CD4-positive, alpha-beta T cell (primary cell): ENCODE measurements around the gene C3orf20. TPM values are rescaled to one million over a fixed set of nuclear protein-coding genes. Genes with fewer than 3 reads are reported as not detected.

ENCODE experiments used
- ATAC-seq: fragments of 200-7000 bp; cut with Tn5 transposase; one replicate; pipeline ENCODE4 v1.10.0; 2022; ENCODE audit warnings: mild to moderate bottlenecking; ENCODE audit not compliant: poor library complexity
- CTCF ChIA-PET: fragments of 350-600 bp; sonication (Branson Sonifier 250); formaldehyde crosslinking; loops from one replicate; lab custom pipeline; 2021; ENCODE audit warnings: antibody characterized with exemption, inconsistent platforms; lab: Charles Lee
- POLR2A ChIA-PET: fragments of 350-600 bp; sonication (Branson Sonifier 250); formaldehyde crosslinking; loops from one replicate; lab custom pipeline; 2021; ENCODE audit warnings: antibody characterized with exemption, inconsistent platforms; lab: Charles Lee
- DNase-seq, 14 experiments: peaks; one replicate each; pipeline ENCODE4 v3.0.0-alpha.2; 2013 to 2020; ENCODE audit warnings: mixed read lengths in 2 of 14
- H3K27ac ChIP-seq, 2 donors: one replicate each; pipeline versions ENCODE4 v1.5.1 to v1.7.0; 2013; ENCODE audit warnings: low read length in 2 of 2, low read depth in 1 of 2, mild to moderate bottlenecking in 1 of 2
- H3K27me3 ChIP-seq, 2 experiments: 1 replicate in 1 of 2; 2 replicates in 1 of 2; pipeline versions ENCODE4 v1.6.1 to v1.7.0; 2013; ENCODE audit warnings: low read length in 2 of 2, control low read depth in 1 of 2, mild to moderate bottlenecking in 1 of 2, moderate library complexity in 1 of 2; ENCODE audit not compliant: insufficient read depth in 2 of 2, control insufficient read depth in 1 of 2
- H3K36me3 ChIP-seq: one replicate; pipeline ENCODE4 v1.6.1; 2013; ENCODE audit warnings: low read length, control low read depth; ENCODE audit not compliant: insufficient read depth
- H3K4me1 ChIP-seq: one replicate; pipeline ENCODE4 v1.6.1; 2013; ENCODE audit warnings: low read length, control low read depth; ENCODE audit not compliant: insufficient read depth
- H3K4me3 ChIP-seq: one replicate; pipeline ENCODE4 v1.5.1; 2013; ENCODE audit warnings: mild to moderate bottlenecking, low read length, moderate library complexity
- H3K9me3 ChIP-seq, 2 experiments: 1 replicate in 1 of 2; 2 replicates in 1 of 2; pipeline versions ENCODE4 v1.6.1 to v1.7.0; 2013; ENCODE audit warnings: low read length in 2 of 2, mild to moderate bottlenecking in 2 of 2, control low read depth in 1 of 2, moderate library complexity in 1 of 2; ENCODE audit not compliant: control insufficient read depth in 1 of 2, insufficient read depth in 1 of 2
- H3K27ac Mint-ChIP-seq: one replicate; pipeline ENCODE4 v1.8.0; 2020; ENCODE audit warnings: mixed read lengths
- H3K27me3 Mint-ChIP-seq: one replicate; pipeline ENCODE4 v1.8.0; 2021; ENCODE audit warnings: mixed read lengths
- H3K36me3 Mint-ChIP-seq: one replicate; pipeline ENCODE4 v1.8.0; 2021; ENCODE audit warnings: low read depth, mixed read lengths
- H3K4me1 Mint-ChIP-seq: one replicate; pipeline ENCODE4 v1.8.0; 2021; ENCODE audit warnings: low read depth, mixed read lengths
- H3K4me3 Mint-ChIP-seq: one replicate; pipeline ENCODE4 v1.8.0; 2020; ENCODE audit warnings: mild to moderate bottlenecking, mixed read lengths
- H3K9me3 Mint-ChIP-seq: one replicate; pipeline ENCODE4 v1.8.0; 2020; ENCODE audit warnings: mixed read lengths
- intact Hi-C, 2 experiments: fragments of 100-400 bp; cut with DNase I in 1 of 2; cut with micrococcal nuclease in 1 of 2; formaldehyde crosslinking; loops; one replicate each; pipeline versions ENCODE4 v1.15.1 to v1.9.0; 2023 to 2025; cut with DNase I, micrococcal nuclease
- total RNA-seq, 174 experiments: library from RNA in 2 of 174; stranded (reverse) in 2 of 174; gene quantifications; one replicate each; pipeline ENCODE4 v1.2.3 and lab custom pipeline; 2021 to 2026
- TF ChIP-seq, protein P1 (sequence below): fragments of 200-600 bp; IDR thresholded peaks from one replicate; pipeline ENCODE4 v1.8.0; 2022; ENCODE audit warnings: antibody characterized with exemption, mild to moderate bottlenecking

Gene C3orf20
- total RNA-seq, 2 experiments from 2014 or later, result 0.14 TPM; not detected in 1

DNA sequence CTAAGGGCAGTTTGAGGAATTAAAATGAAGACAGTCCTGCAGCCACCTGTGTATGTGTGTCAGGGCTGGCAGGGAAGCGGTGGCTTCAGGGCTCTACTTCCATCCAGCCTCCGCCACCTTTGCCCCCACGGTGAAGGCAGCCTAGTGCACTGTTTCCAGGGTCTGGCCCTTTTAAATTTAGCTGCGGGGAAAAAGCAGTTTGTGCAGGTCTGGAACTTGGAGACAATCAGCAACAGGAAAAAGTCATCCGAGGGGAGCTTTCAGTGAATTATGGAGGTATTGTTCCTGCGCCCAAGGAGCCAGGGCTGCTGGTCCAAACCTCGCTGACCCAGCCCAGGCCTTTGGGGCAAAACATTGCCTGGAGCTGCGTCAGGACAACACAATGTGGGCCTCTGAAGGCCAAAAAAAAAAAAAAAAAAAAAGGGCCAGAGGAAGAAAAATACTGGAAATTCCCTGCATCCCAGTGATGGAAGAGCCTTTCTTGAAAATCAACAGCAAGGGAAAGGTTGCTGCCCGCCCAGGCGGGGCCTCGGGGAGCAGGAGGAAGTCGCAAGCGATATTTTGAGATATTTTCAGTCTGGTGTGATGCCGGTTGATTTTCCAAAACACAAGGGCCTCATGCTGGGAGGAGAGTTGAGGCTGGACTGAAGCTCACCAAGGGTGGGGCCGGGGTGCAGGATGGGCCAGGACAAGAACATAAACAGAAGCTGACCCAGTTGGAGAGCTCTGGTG, 118.4 kb downstream of the C3orf20 start:
- TF ChIP-seq, protein P1, sequence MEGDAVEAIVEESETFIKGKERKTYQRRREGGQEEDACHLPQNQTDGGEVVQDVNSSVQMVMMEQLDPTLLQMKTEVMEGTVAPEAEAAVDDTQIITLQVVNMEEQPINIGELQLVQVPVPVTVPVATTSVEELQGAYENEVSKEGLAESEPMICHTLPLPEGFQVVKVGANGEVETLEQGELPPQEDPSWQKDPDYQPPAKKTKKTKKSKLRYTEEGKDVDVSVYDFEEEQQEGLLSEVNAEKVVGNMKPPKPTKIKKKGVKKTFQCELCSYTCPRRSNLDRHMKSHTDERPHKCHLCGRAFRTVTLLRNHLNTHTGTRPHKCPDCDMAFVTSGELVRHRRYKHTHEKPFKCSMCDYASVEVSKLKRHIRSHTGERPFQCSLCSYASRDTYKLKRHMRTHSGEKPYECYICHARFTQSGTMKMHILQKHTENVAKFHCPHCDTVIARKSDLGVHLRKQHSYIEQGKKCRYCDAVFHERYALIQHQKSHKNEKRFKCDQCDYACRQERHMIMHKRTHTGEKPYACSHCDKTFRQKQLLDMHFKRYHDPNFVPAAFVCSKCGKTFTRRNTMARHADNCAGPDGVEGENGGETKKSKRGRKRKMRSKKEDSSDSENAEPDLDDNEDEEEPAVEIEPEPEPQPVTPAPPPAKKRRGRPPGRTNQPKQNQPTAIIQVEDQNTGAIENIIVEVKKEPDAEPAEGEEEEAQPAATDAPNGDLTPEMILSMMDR, result no peak
- peaks cover 25% of the 10 kb centered on the region for H3K27me3 Mint-ChIP-seq
- peaks cover 0 to 3% of the 10 kb centered on the region in 2 experiments for H3K27me3 ChIP-seq
- H3K4me1 ChIP-seq, result peaks cover 3% of the 10 kb centered on the region
- H3K36me3 Mint-ChIP-seq, result no peaks in the 10 kb centered on the region
- no peaks in the 10 kb centered on the region for H3K9me3 Mint-ChIP-seq
- no peak overlapping the region for H3K27ac ChIP-seq
- ChIA-PET CTCF (interaction anchor here (0.7 to 1.0 kb wide), 2 partner anchors 40 to 128 kb away, joined by 3 to 5 read pairs; no protein-coding TSS in a partner anchor), POLR2A (no interaction called here)
- H3K4me1 Mint-ChIP-seq, result no peaks in the 10 kb centered on the region
- H3K27ac Mint-ChIP-seq, result no peak overlapping the region
- H3K4me3 Mint-ChIP-seq, result no peak overlapping the region
- ATAC-seq (no peak), DNase-seq (no peak)
- H3K9me3 ChIP-seq, result no peaks in the 10 kb centered on the region
- H3K36me3 ChIP-seq, result no peaks in the 10 kb centered on the region
- no peak overlapping the region for H3K4me3 ChIP-seq
- intact Hi-C loops, result no loop called here

DNA sequence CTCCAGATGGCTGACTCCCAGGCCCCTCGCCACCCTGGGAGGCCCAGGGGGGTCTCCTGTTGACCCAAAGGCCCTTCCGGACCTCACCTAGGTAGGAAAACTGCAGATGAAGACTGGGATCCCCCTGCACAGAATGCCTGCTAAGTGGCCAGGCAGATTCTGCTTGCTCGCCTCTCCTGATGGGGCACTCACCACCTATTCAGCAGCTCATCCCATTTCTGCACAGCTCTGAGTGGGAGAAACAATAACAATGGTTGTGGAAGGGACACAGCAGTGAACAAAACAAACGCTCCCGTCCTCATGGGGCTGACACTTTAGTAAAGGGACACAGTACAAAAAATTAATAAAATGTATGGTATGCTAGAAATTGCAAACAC, 118.9 kb downstream of the C3orf20 start:
- Mint-ChIP-seq H3K27ac (no peak overlapping the region), H3K27me3 (peaks cover 25% of the 10 kb centered on the region), H3K4me1 (no peaks in the 10 kb centered on the region), H3K4me3 (no peak overlapping the region), H3K9me3 (no peaks in the 10 kb centered on the region), H3K36me3 (no peaks in the 10 kb centered on the region)
- Histone ChIP-seq H3K4me1 (peaks cover 3% of the 10 kb centered on the region), H3K27ac (no peak overlapping the region), H3K4me3 (no peak overlapping the region), H3K36me3 (no peaks in the 10 kb centered on the region), H3K9me3 (no peaks in the 10 kb centered on the region), H3K27me3 (peaks cover 0 to 3% of the 10 kb centered on the region in 2 experiments)
- DNase-seq, result no peak
- intact Hi-C loops, result no loop called here
- TF ChIP-seq, protein P1, result no peak
- CTCF ChIA-PET, result no interaction called here
- POLR2A ChIA-PET, result no interaction called here
- no peak for ATAC-seq

DNA sequence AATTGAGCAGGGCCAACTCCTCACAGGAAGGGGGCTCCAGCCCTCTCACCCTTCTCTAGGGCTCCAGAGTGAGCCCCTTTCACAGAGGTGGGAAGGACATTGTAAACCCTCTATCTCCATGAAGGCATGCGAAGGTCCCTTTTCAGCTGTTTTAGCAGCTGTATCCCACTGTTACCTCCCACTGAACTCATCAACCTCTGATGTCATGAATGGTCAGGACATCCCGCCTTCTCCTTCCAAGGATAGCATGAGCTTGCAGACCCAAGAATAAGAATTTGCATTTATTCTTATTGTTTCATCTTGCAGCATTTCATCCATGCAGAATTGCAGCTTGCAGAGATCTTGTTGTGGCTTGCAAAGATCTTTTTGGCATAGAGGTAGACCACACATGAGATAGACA, 119.5 kb downstream of the C3orf20 start:
- Mint-ChIP-seq H3K4me3 (no peak overlapping the region), H3K27me3 (peaks cover 20% of the 10 kb centered on the region), H3K36me3 (no peaks in the 10 kb centered on the region), H3K27ac (no peak overlapping the region), H3K9me3 (no peaks in the 10 kb centered on the region), H3K4me1 (no peaks in the 10 kb centered on the region)
- no peak for DNase-seq
- POLR2A ChIA-PET, result no interaction called here
- H3K36me3 ChIP-seq, result no peaks in the 10 kb centered on the region
- no peak for ATAC-seq
- H3K4me1 ChIP-seq, result peaks cover 3% of the 10 kb centered on the region
- TF ChIP-seq, protein P1, result no peak
- intact Hi-C loops, result no loop called here
- CTCF ChIA-PET, result no interaction called here
- H3K27ac ChIP-seq, result no peak overlapping the region
- no peaks in the 10 kb centered on the region for H3K9me3 ChIP-seq
- peaks cover 0 to 3% of the 10 kb centered on the region in 2 experiments for H3K27me3 ChIP-seq
- H3K4me3 ChIP-seq, result no peak overlapping the region
